Stimulated activated CD8-positive, alpha-beta memory T cell treated with anti-CD3 and anti-CD28 coated beads, Interleukin-4, amount 100 ng/mL, for 4 hours (primary cell): ENCODE data around the gene TSHZ2.
"Not testable (repeated sequence)": the region's sequence is repeated elsewhere in the genome, so short reads cannot be mapped to it uniquely, and the experiment has no call there.

Source experiments
- DNase-seq, 2 donors: peaks; one replicate each; pipeline ENCODE4 v3.0.0-alpha.2; 2020; ENCODE audit warnings: low read depth in 2 of 2, low spot score in 1 of 2

Gene TSHZ2

GRCh38 chr20:53522696-53523095 is 550.5 kb downstream of the TSHZ2 start:
- no peak for DNase-seq

GRCh38 chr20:53523615-53524014 is 551.5 kb downstream of the TSHZ2 start:
- not testable (repeated sequence) for DNase-seq

DNA sequence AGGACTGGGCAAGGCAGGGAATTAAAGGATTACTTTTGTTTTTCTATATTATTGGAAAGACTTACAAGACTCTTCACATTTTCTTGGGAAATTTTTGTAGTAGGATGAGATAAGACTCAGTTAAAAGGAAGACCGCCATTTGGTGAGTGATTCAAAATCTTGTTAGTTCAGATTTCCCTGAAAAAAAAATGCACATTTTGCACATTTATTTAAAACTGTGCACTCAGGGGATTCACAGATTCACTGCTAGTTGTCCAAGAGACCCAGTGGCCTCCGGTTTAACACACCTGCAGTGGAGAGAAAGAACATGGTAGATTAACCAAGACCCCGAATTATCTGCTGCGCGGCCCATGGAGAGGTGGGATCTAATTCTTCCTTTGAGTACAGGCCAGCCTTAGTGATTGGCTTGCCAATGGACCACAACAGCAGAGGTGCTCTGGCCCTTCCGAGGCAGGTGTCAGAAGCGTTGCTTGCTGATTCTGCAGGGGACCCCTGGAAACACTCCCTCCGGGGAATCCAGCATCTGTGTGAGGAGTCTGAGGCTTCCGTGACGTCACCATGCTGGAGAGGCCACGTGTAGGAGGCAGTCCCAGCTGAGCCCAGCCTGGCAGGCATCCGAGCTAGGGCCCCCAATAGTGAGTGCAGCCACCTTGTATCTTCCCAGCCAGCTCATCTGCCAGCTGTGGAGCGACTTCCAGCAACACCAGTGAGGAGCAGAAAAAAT is 552.6 kb downstream of the TSHZ2 start:
- no peak for DNase-seq

GRCh38 chr20:53527196-53527595 is 555.0 kb downstream of the TSHZ2 start:
- DNase-seq = no peak

DNA sequence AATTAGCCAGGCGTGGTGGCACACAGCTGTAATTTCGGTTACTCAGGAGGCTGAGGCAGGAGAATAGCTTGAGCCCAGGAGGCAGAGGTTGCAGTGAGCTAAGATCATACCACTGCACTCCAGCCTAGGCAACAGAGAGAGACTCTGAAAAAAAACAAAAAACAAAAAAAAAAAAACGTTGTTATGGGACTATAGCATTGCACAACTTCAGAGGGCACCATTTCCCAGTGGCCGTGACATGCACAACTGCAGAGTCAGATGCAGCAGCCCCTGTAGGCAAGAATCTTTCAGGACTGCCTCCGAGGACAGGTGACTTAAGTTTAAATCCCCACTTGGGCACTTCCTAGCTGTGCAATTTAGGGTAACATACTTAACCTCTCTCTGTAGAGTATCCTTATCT is 557.5 kb downstream of the TSHZ2 start:
- DNase-seq = no peak

- DNase-seq = no peak
Observed at GRCh38 chr20:53530440-53530839, 558.3 kb downstream of the TSHZ2 start.

DNA sequence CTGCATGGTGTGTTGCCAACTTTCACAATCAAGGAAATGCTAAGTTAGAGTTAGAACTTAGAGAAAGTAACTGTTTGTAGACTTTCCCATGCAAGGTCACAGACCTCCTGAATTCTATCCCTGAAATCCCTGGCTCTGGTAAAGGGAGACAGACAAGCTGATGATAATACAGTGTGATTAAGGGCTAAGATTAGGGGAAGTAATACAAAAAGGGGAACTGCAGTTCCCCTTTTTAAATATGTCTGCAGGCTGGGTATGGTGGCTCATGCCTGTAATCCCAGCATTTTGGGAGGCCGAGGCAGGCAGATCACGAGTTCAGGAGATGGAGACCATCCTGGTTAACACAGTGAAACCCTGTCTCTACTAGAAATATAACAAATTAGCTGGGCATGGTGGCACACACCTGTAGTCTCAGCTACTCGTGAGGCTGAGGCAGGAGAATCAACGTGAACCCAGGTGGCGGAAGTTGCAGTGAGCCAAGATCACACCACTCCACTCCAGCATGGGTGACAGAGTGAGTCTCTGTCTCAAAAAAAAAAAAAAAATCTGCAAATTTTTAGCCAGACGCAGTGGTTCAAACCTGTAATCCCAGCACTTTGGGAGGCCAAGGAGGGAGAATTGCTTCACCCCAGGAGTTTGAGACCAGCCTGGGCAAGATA is 560.6 kb downstream of the TSHZ2 start:
- not testable (repeated sequence) for DNase-seq

- no peak for DNase-seq
Observed at GRCh38 chr20:53533500-53533899, 561.3 kb downstream of the TSHZ2 start.

GRCh38 chr20:53534037-53534436 is 561.9 kb downstream of the TSHZ2 start:
- DNase-seq = no peak

GRCh38 chr20:53535878-53536277 is 563.7 kb downstream of the TSHZ2 start:
- DNase-seq = no peak

GRCh38 chr20:53536382-53536781 is 564.2 kb downstream of the TSHZ2 start:
- not testable (repeated sequence) for DNase-seq

- DNase-seq = no peak
Observed at GRCh38 chr20:53539516-53539915, 567.4 kb downstream of the TSHZ2 start.
